HG03442 (cell line): ENCODE data around the gene KCTD7.
A peak's percentile ranks its signal among the peaks of the same experiment; 100 is the strongest.
"Not testable (repeated sequence)": the region's sequence is repeated elsewhere in the genome, so short reads cannot be mapped to it uniquely, and the experiment has no call there.

ENCODE experiments used
- ATAC-seq: cut with Tn5 transposase; IDR thresholded peaks from one replicate; pipeline ENCODE4 v1.9.1; 2021; ENCODE audit warnings: mild to moderate bottlenecking, moderate library complexity; ENCODE audit not compliant: unreplicated experiment

KCTD7 gene

GRCh38 chr7:66628361-66629221, at the start of gene KCTD7:
Gene KCTD7 (plus strand): TSS chr7:66628881. CDS start chr7:66629065, 184 bp downstream.
- peak; percentile 89 for ATAC-seq

- not testable (repeated sequence) for ATAC-seq
Measured at GRCh38 chr7:66580380-66580779, 48.3 kb upstream of the KCTD7 start.

- ATAC-seq = not testable (repeated sequence)
Measured at GRCh38 chr7:66582816-66583489, 45.7 kb upstream of the KCTD7 start.

GRCh38 chr7:66583490-66584110, 45.1 kb upstream of the KCTD7 start:
- no peak for ATAC-seq

GRCh38 chr7:66586181-66586580, 42.5 kb upstream of the KCTD7 start:
- no peak for ATAC-seq

GRCh38 chr7:66588226-66588625, 40.5 kb upstream of the KCTD7 start:
- ATAC-seq = not testable (repeated sequence)

- not testable (repeated sequence) for ATAC-seq
Measured at GRCh38 chr7:66588856-66589570, 39.7 kb upstream of the KCTD7 start.

GRCh38 chr7:66590302-66591057, 38.2 kb upstream of the KCTD7 start:
- not testable (repeated sequence) for ATAC-seq

- peak; percentile 14 for ATAC-seq
Measured at GRCh38 chr7:66591058-66591798, 37.5 kb upstream of the KCTD7 start.

GRCh38 chr7:66591799-66592596, 36.7 kb upstream of the KCTD7 start:
- ATAC-seq = peak; percentile 97

- ATAC-seq = peak; percentile 3
Measured at GRCh38 chr7:66592597-66593146, 36.0 kb upstream of the KCTD7 start.

- ATAC-seq = not testable (repeated sequence)
Measured at GRCh38 chr7:66594082-66594481, 34.6 kb upstream of the KCTD7 start.

GRCh38 chr7:66597461-66597860, 31.2 kb upstream of the KCTD7 start:
- no peak for ATAC-seq

- ATAC-seq = no peak
Measured at GRCh38 chr7:66602159-66602558, 26.5 kb upstream of the KCTD7 start.

GRCh38 chr7:66604198-66604597, 24.5 kb upstream of the KCTD7 start:
- ATAC-seq = no peak

- not testable (repeated sequence) for ATAC-seq
Measured at GRCh38 chr7:66606540-66607291, 22.0 kb upstream of the KCTD7 start.

- no peak for ATAC-seq
Measured at GRCh38 chr7:66609176-66609575, 19.5 kb upstream of the KCTD7 start.

GRCh38 chr7:66614596-66614995, 14.1 kb upstream of the KCTD7 start:
- not testable (repeated sequence) for ATAC-seq
